Spleen (tissue), 11 donors: ENCODE results near the gene SLC22A15. TPM values are rescaled to one million over a fixed set of nuclear protein-coding genes. Genes with fewer than 3 reads are reported as not detected.

ENCODE experiments used
- DNase-seq: peaks from one replicate; pipeline ENCODE4 v3.0.0-alpha.2; 2020
- H3K27ac ChIP-seq, 8 donors: fragments of 200-600 bp; sonication (generic) in 7 of 8; 1 replicate in 4 of 8; 2 replicates in 4 of 8; pipeline versions ENCODE4 v1.5.0 to v1.8.0; 2016 to 2021; ENCODE audit warnings: inconsistent platforms in 4 of 8, mild to moderate bottlenecking in 4 of 8, moderate library complexity in 1 of 8
- H3K27me3 ChIP-seq, 7 donors: fragments of 200-600 bp; sonication (generic) in 6 of 7; replicated peaks in 1 of 7; 1 replicate in 4 of 7; 2 replicates in 3 of 7; pipeline versions ENCODE4 v1.5.0 to v1.8.0; 2016 to 2021; ENCODE audit warnings: inconsistent platforms in 3 of 7, mild to moderate bottlenecking in 1 of 7
- H3K36me3 ChIP-seq, 6 donors: fragments of 200-600 bp; sonication (generic) in 5 of 6; 1 replicate in 4 of 6; 2 replicates in 2 of 6; pipeline versions ENCODE4 v1.5.0 to v1.8.0; 2016 to 2021; ENCODE audit warnings: inconsistent platforms in 2 of 6
- H3K4me1 ChIP-seq, 6 donors: fragments of 200-600 bp; sonication (generic) in 5 of 6; 1 replicate in 3 of 6; 2 replicates in 3 of 6; pipeline versions ENCODE4 v1.5.0 to v1.8.0; 2016 to 2021; ENCODE audit warnings: inconsistent platforms in 3 of 6
- H3K4me3 ChIP-seq, 8 donors: fragments of 200-600 bp; sonication (generic) in 7 of 8; 1 replicate in 4 of 8; 2 replicates in 4 of 8; pipeline versions ENCODE4 v1.5.0 to v1.8.0; 2016 to 2021; ENCODE audit warnings: inconsistent platforms in 4 of 8, mild to moderate bottlenecking in 4 of 8, moderate library complexity in 2 of 8
- H3K9me3 ChIP-seq, 8 donors: fragments of 200-600 bp; sonication (generic) in 7 of 8; 1 replicate in 4 of 8; 2 replicates in 4 of 8; pipeline versions ENCODE4 v1.5.0 to v1.8.0; 2016 to 2021; ENCODE audit warnings: inconsistent platforms in 4 of 8
- CTCF ChIP-seq, 11 experiments: fragments of 200-600 bp in 7 of 11; fragments of 450-650 bp in 4 of 11; sonication (generic) in 4 of 11; IDR thresholded peaks in 8 of 11; conservative IDR thresholded peaks in 3 of 11; 1 replicate in 7 of 11; 2 replicates in 4 of 11; pipeline versions ENCODE4 v1.4.0 to v1.8.0; 2016 to 2021; ENCODE audit warnings: antibody characterized with exemption in 11 of 11, inconsistent platforms in 4 of 11, mild to moderate bottlenecking in 1 of 11
- POLR2A ChIP-seq, 3 donors: fragments of 450-650 bp; IDR thresholded peaks; one replicate each; pipeline ENCODE4 v1.5.1; 2017; ENCODE audit warnings: antibody characterized with exemption in 3 of 3, mild to moderate bottlenecking in 1 of 3
- POLR2AphosphoS5 ChIP-seq, 3 donors: sonication (generic); formaldehyde crosslinking; IDR thresholded peaks; one replicate each; pipeline ENCODE4 v1.5.1; 2017; ENCODE audit warnings: antibody characterized with exemption in 3 of 3
- WGBS, 5 donors: extraction: QIAGEN DNeasy Blood & Tissue Kit in 3 of 5; methylation state at CpG; one replicate each; pipeline versions ENCODE4 v1.1.5 to v1.1.7; 2013 to 2018; 5-methylcytosine and 5-hydroxymethylcytosine counted together
- intact Hi-C: fragments of 100-400 bp; cut with DNase I; formaldehyde crosslinking; loops from one replicate; pipeline ENCODE4 v1.15.0; 2023; ENCODE audit warnings: low total_unique reads
- polyA plus RNA-seq, 3 donors: library from polyadenylated mRNA; stranded (reverse); fragments of 200-250 nt; gene quantifications; one replicate each; pipeline ENCODE4 v1.2.1, GENCODE V29; 2013
- total RNA-seq, 7 donors: library from RNA; depleted of rRNA in 3 of 7; stranded (reverse); fragments of >200 nt in 3 of 7; fragmentation: NEBNext Ultra II Directional in 4 of 7; extraction: Animal tissue kit (Norgen Biotek cat#: 25700) in 4 of 7; gene quantifications; one replicate each; pipeline versions ENCODE4 v1.1.0 to v1.2.1, GENCODE V29; 2016 to 2021
- donor health status: healthy with polysubstance abuse.
- donor health status: DM: no; HTN: no; CAD: no; lungs with moderate emphysema.
- donor health status: DM: no; HTN: no; CAD: no.
- donor health status: Bipolar disorder and iron deficiency.
- donor health status: healthy.
- donor health status: DM: no; HTN: no; CAD: no.
- donor health status: DM: yes; HTN: yes; CAD: no.

Gene SLC22A15
- total and polyA plus RNA-seq, 10 donors: 1.2 to 24.8 (median 11.2) TPM

- no peaks in the 10 kb centered on the region for H3K4me1 ChIP-seq
- DNase-seq: no peak
- H3K4me3 ChIP-seq: no peak overlapping the region
- no peaks in the 10 kb centered on the region for H3K27me3 ChIP-seq
- no peaks in the 10 kb centered on the region for H3K9me3 ChIP-seq
- no peak for TF ChIP-seq POLR2A (IDR thresholded peaks at IDR 0.05)
- TF ChIP-seq POLR2AphosphoS5 (IDR thresholded peaks at IDR 0.05): no peak
- TF ChIP-seq CTCF (IDR thresholded peaks at IDR 0.05 in 8 of 11, conservative IDR thresholded peaks at IDR 0.05 in 3 of 11): no peak
- 82 to 96% (median 93%) methylated on average over 4 of the region's 4 CpGs for WGBS, 5 donors
- H3K27ac ChIP-seq: no peak overlapping the region
- H3K36me3 ChIP-seq: peaks cover 0 to 45% (median 0%) of the 10 kb centered on the region in 6 donors
- intact Hi-C loops: no loop called here
Measured at GRCh38 chr1:116019653-116020253, 43.4 kb downstream of the SLC22A15 start.

DNA sequence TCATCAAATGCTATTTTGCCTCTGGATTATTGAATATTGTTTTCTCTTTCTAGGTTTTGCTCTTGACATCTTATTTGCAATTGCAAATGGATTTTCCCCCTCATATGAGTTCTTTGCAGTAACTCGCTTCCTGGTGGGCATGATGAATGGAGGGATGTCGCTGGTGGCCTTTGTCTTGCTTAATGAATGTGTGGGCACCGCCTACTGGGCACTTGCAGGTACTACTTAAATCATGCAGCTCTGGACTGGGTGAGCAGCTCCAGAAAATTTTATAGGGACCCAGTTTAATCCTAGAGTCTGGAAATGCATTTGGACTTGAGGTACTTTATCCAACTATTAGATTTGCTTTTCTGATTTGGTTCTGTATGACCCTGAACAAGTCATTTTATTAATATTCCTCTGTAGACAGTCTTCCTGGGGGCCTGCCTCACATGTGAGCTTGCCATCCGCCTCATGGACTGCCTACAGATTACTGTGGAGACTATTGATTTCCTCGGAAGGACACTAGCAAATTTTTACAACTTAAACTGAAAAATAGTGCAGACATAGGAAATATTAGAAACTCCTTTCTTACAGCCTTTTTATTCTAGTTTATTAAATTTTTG, 44.5 kb downstream of the SLC22A15 start:
- DNase-seq: no peak

DNA sequence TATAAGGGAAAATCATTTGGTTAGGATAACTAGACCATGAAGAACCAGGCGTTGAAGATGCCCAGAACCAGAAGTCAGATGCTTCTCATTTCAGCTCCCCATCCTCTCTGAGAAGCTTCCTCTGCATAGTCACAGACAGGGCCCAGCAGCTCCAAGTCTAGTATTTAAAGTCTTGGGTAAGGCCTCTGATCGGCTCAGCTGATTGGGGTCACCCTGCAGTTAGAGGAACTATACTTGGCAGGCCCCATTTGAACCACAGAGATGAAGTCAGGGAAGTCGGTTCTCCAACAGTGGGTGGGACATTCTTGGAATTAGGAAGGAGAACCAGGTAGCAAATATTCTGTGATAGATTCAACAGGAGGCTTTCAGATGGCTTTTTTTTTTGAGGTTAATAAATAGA, 48.3 kb downstream of the SLC22A15 start:
- WGBS, 5 donors: 9 to 53% (median 35%) methylated on average over 3 of the region's 3 CpGs
- no peak for TF ChIP-seq POLR2AphosphoS5 (IDR thresholded peaks at IDR 0.05)
- TF ChIP-seq POLR2A (IDR thresholded peaks at IDR 0.05): no peak
- no peaks in the 10 kb centered on the region for H3K9me3 ChIP-seq
- DNase-seq: no peak
- peaks cover 0 to 76% (median 4%) of the 10 kb centered on the region in 6 donors for H3K36me3 ChIP-seq
- H3K27ac ChIP-seq: no peak overlapping the region
- intact Hi-C loops: no loop called here
- H3K4me1 ChIP-seq: no peaks in the 10 kb centered on the region
- H3K4me3 ChIP-seq: no peak overlapping the region
- no peaks in the 10 kb centered on the region for H3K27me3 ChIP-seq

More for the DNA sequence above, 44.5 kb downstream of the SLC22A15 start:
- TF ChIP-seq CTCF (IDR thresholded peaks at IDR 0.05 in 8 of 11, conservative IDR thresholded peaks at IDR 0.05 in 3 of 11) (peak in 10 of 11 experiments; percentile 23 to 74 (median 55)), POLR2A (IDR thresholded peaks at IDR 0.05) (no peak), POLR2AphosphoS5 (IDR thresholded peaks at IDR 0.05) (no peak)
- WGBS, 5 donors: 52 to 63% (median 55%) methylated on average over 5 of the region's 5 CpGs
- no peaks in the 10 kb centered on the region for H3K9me3 ChIP-seq
- intact Hi-C loops: no loop called here
- no peak overlapping the region for H3K4me3 ChIP-seq
- H3K4me1 ChIP-seq: no peaks in the 10 kb centered on the region
- peaks cover 0 to 47% (median 0%) of the 10 kb centered on the region in 6 donors for H3K36me3 ChIP-seq
- H3K27ac ChIP-seq: no peak overlapping the region
- H3K27me3 ChIP-seq: no peaks in the 10 kb centered on the region

DNA sequence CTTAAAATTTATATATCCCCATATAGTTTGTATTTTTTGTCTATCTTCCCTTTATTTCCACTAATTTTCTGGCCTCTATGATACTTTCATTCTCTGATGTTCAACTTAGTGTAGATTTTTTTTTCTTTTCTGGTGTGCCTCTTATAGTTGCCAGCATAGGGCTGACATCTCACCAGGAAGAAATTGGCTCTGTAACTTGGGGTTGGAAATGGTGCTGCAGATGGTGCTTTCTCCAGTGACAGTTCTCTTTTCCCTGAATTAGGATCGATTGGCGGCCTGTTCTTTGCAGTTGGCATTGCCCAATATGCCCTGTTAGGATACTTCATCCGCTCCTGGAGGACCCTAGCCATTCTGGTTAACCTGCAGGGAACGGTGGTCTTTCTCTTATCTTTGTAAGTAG, 50.3 kb downstream of the SLC22A15 start:
- intact Hi-C loops: no loop called here
- WGBS, 5 donors: 82 to 96% (median 92%) methylated on average over 4 of the region's 4 CpGs

More for the DNA sequence above, 50.3 kb downstream of the SLC22A15 start:
- no peak overlapping the region for H3K4me3 ChIP-seq
- TF ChIP-seq POLR2A (IDR thresholded peaks at IDR 0.05): no peak
- no peak for TF ChIP-seq POLR2AphosphoS5 (IDR thresholded peaks at IDR 0.05)
- TF ChIP-seq CTCF (IDR thresholded peaks at IDR 0.05 in 8 of 11, conservative IDR thresholded peaks at IDR 0.05 in 3 of 11): no peak
- no peaks in the 10 kb centered on the region for H3K4me1 ChIP-seq
- H3K27me3 ChIP-seq: no peaks in the 10 kb centered on the region
- peaks cover 0 to 75% (median 6%) of the 10 kb centered on the region in 6 donors for H3K36me3 ChIP-seq
- no peaks in the 10 kb centered on the region for H3K9me3 ChIP-seq
- H3K27ac ChIP-seq: no peak overlapping the region
- no peak for DNase-seq
